ENCODE data around the gene TMPRSS2.

GRCh38 chr21:41529769-41530168 is 21.8 kb upstream of the TMPRSS2 start:
- TF ChIP-seq POLR2AphosphoS5 (IDR thresholded peaks at IDR 0.05; ENCODE audit: borderline replicate concordance, low read depth, low read length) (no peak), FOXP2 (optimal IDR thresholded peaks at IDR 0.05; ENCODE audit: control extremely low read depth, extremely low read length, insufficient read depth) (no peak)

Measured in SK-N-MC (cell line).